Kidney (tissue), 14 donors: ENCODE measurements around the gene CRB2. TPM values are rescaled to one million over a fixed set of nuclear protein-coding genes. Genes with fewer than 3 reads are reported as not detected.

Experiments used
- DNase-seq, 5 donors: peaks; one replicate each; pipeline ENCODE4 v3.0.0-alpha.2; 2013 to 2020
- FAIRE-seq: peaks from 2 replicates; lab custom pipeline; 2012; peaks lifted over from hg19 to GRCh38; lab: Jason Lieb, UNC
- H3K27ac ChIP-seq, 2 donors: one replicate each; pipeline ENCODE4 v1.7.0; 2013; ENCODE audit warnings: low read depth in 2 of 2, low read length in 2 of 2, inconsistent platforms in 1 of 2
- H3K27me3 ChIP-seq: one replicate; pipeline ENCODE4 v1.7.1; 2013; ENCODE audit warnings: low read length, inconsistent platforms; ENCODE audit not compliant: control insufficient read depth, insufficient read depth
- H3K36me3 ChIP-seq, 3 donors: one replicate each; pipeline versions ENCODE4 v1.7.0 to v1.7.1; 2013; ENCODE audit warnings: low read length in 3 of 3, control low read depth in 1 of 3, inconsistent platforms in 1 of 3; ENCODE audit not compliant: insufficient read depth in 3 of 3, control insufficient read depth in 2 of 3
- H3K4me1 ChIP-seq, 3 donors: one replicate each; pipeline versions ENCODE4 v1.7.0 to v1.7.1; 2013; ENCODE audit warnings: low read length in 3 of 3, inconsistent platforms in 1 of 3, low read depth in 1 of 3; ENCODE audit not compliant: control insufficient read depth in 2 of 3, insufficient read depth in 2 of 3
- H3K4me3 ChIP-seq, 3 donors: one replicate each; pipeline versions ENCODE4 v1.7.0 to v1.8.1; 2013; ENCODE audit warnings: low read length in 3 of 3, control low read depth in 1 of 3, inconsistent platforms in 1 of 3
- H3K9ac ChIP-seq, 3 donors: one replicate each; pipeline versions ENCODE4 v1.7.0 to v1.7.1; 2013; ENCODE audit warnings: low read length in 3 of 3, control low read depth in 1 of 3, inconsistent platforms in 1 of 3
- H3K9me3 ChIP-seq, 3 donors: one replicate each; pipeline versions ENCODE4 v1.7.0 to v1.7.1; 2013; ENCODE audit warnings: low read length in 3 of 3, control low read depth in 1 of 3, inconsistent platforms in 1 of 3; ENCODE audit not compliant: control insufficient read depth in 2 of 3, insufficient read depth in 1 of 3
- CTCF ChIP-seq: IDR thresholded peaks from 3 replicates; pipeline ENCODE4 v1.5.1; 2012; ENCODE audit warnings: mild to moderate bottlenecking, moderate library complexity, borderline replicate concordance; ENCODE audit not compliant: insufficient read depth; ENCODE audit errors: extremely low read depth
- intact Hi-C: fragments of 100-400 bp; cut with DNase I; formaldehyde crosslinking; loops from one replicate; pipeline ENCODE4 v1.11.1; 2022
- polyA plus RNA-seq: library from polyadenylated mRNA; stranded (reverse); fragments of 350-450 nt; fragmentation: Illumina TruSeq; extraction: RNeasy Lipid Tissue Mini Kit (QIAGEN cat#74804); gene quantifications from one replicate; pipeline ENCODE4 v1.2.3, GENCODE V29; 2014; ENCODE audit warnings: low read depth, low replicate concordance; ENCODE audit not compliant: insufficient read depth
- total RNA-seq: library from RNA; stranded (reverse); fragmentation: NEBNext Ultra II Directional; extraction: Animal tissue kit (Norgen Biotek cat#: 25700); gene quantifications from one replicate; pipeline ENCODE4 v1.2.1, GENCODE V29; 2021
- donor health status: control.
- donor health status: control.
- donor health status: control.
- donor health status: control.
- donor health status: control.
- donor health status: DM: yes; HTN: yes; CAD: no.
- donor health status: Normal renal cell carcinoma (clear cell type).

Gene CRB2
- total and polyA plus RNA-seq, 2 donors from 2014 or later = 0.88 to 8.4 TPM

- FAIRE-seq (no peak), DNase-seq (peak in 1 of 5 donors; percentile 70)
- H3K4me1 ChIP-seq = peaks cover 0 to 4% (median 0%) of the 10 kb centered on the region in 3 donors
- H3K9me3 ChIP-seq = no peaks in the 10 kb centered on the region
- no peak overlapping the region for H3K27ac ChIP-seq
- H3K9ac ChIP-seq = no peak overlapping the region
- no peaks in the 10 kb centered on the region for H3K27me3 ChIP-seq
- intact Hi-C loops = no loop called here
- TF ChIP-seq CTCF = no peak
- H3K4me3 ChIP-seq = no peak overlapping the region
- H3K36me3 ChIP-seq = no peaks in the 10 kb centered on the region
Measured at GRCh38 chr9:123343443-123344191, 12.4 kb upstream of the CRB2 start.

- Histone ChIP-seq H3K27me3 (no peaks in the 10 kb centered on the region), H3K4me3 (no peak overlapping the region), H3K27ac (no peak overlapping the region), H3K36me3 (no peaks in the 10 kb centered on the region), H3K9ac (no peak overlapping the region), H3K9me3 (no peaks in the 10 kb centered on the region), H3K4me1 (peaks cover 0 to 4% (median 0%) of the 10 kb centered on the region in 3 donors)
- no peak for TF ChIP-seq CTCF
- FAIRE-seq (no peak), DNase-seq (no peak)
- intact Hi-C loops = no loop called here
Measured at GRCh38 chr9:123344192-123344949, 11.6 kb upstream of the CRB2 start.

- Histone ChIP-seq H3K36me3 (no peaks in the 10 kb centered on the region), H3K9ac (no peak overlapping the region), H3K27ac (no peak overlapping the region), H3K9me3 (no peaks in the 10 kb centered on the region), H3K27me3 (no peaks in the 10 kb centered on the region), H3K4me3 (no peak overlapping the region), H3K4me1 (no peaks in the 10 kb centered on the region)
- intact Hi-C loops = no loop called here
- FAIRE-seq = no peak
- DNase-seq = no peak
- no peak for TF ChIP-seq CTCF
Measured at GRCh38 chr9:123345567-123345955, 10.4 kb upstream of the CRB2 start.
